ENCODE results near the gene PPFIA4.

DNA sequence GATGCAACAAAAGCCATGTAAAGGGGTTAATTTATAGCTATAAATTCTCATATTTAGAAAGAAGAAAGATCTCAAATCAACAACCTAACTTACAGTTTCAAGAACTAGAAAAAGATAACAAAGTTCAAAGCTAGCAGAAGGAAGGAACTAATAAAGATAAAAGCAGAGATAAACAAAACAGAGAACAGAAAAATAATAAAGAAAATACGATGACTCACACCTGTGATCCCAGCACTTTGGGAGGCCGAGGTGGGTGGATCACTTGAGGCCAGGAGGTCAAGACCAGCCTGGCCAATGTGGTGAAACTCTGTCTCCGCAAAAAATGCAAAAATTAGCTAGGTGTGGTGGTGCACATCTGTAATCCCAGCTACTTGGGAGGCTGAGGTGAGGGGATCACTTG is 31.5 kb upstream of the PPFIA4 start:
- TF ChIP-seq, protein P1, sequence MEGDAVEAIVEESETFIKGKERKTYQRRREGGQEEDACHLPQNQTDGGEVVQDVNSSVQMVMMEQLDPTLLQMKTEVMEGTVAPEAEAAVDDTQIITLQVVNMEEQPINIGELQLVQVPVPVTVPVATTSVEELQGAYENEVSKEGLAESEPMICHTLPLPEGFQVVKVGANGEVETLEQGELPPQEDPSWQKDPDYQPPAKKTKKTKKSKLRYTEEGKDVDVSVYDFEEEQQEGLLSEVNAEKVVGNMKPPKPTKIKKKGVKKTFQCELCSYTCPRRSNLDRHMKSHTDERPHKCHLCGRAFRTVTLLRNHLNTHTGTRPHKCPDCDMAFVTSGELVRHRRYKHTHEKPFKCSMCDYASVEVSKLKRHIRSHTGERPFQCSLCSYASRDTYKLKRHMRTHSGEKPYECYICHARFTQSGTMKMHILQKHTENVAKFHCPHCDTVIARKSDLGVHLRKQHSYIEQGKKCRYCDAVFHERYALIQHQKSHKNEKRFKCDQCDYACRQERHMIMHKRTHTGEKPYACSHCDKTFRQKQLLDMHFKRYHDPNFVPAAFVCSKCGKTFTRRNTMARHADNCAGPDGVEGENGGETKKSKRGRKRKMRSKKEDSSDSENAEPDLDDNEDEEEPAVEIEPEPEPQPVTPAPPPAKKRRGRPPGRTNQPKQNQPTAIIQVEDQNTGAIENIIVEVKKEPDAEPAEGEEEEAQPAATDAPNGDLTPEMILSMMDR (IDR thresholded peaks at IDR 0.05), result no peak
- TF ChIP-seq POLR2AphosphoS5 (IDR thresholded peaks at IDR 0.05) (no peak), EP300 (IDR thresholded peaks at IDR 0.05) (no peak), POLR2A (IDR thresholded peaks at IDR 0.05) (no peak)
